ENCODE measurements around the gene CRIP1.

CRIP1 gene

DNA sequence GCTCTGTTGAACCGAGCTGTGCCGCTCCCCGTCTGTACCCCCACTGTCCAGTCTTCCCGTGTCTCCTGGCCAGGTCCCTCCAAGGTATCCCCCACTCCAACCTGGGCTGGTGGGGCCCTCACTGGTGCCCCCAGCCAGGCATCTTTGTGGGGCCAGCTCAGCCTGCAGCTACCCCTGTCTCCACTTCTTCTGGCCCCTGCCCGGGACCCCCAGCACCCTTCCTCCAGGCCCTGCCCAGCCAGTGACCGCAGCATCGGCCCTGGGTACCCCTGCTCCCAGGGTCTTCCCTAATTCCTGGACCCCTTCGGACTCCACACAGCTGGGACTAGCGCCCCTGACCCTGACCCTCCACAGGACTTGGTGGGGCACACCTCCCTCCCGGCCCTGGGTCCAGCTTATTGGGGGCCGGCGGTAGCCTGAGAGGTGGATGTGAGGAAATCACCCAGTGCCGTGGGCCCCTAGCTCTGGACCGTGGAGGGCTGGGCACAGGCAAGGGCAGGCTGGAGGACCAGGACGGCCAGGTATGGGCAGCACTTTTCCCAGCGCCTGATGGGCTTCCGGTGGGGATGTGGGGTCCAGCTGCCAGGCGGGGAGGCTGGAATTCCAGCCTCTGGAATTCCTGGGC is 4.1 kb upstream of the CRIP1 start:
- DNase-seq: no peak

DNA sequence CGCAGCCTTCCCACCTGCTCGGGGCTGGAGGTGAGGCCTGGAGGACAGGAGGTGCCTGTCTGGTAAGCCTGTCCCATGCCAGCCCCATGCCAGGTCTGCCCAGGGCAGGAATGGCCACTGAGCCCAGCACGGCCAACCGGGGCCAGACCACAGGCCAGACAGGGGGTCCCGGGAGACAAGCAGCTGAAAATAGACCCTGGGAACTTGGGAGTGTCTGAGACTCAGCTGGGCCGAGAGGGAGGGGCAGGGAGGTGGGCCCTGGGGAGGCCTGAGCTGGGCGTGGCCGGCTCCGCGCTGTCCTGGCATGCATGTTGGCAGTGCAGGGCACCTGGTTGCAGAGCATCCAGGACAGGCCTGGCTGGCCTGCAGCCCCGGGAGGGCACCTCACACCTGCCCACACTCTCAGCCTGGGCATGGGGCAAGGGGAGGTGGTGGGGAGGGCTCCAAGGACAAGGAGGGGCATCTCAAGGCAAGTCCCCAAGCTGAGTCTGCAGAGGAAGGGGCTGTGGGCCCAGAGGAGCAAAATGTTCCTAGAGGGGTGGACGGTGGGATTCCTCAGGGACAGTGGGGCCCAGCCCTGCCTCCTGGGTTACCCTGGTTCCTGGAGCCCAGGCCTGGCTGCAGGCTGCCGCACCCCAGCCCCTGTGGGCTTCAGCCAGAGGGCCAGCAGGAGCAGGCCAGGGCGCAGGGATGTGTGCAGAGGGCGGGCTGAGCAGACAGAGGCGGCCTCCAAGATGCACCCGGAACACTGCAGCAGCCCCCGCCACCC is 3.2 kb upstream of the CRIP1 start:
- DNase-seq: no peak

DNA sequence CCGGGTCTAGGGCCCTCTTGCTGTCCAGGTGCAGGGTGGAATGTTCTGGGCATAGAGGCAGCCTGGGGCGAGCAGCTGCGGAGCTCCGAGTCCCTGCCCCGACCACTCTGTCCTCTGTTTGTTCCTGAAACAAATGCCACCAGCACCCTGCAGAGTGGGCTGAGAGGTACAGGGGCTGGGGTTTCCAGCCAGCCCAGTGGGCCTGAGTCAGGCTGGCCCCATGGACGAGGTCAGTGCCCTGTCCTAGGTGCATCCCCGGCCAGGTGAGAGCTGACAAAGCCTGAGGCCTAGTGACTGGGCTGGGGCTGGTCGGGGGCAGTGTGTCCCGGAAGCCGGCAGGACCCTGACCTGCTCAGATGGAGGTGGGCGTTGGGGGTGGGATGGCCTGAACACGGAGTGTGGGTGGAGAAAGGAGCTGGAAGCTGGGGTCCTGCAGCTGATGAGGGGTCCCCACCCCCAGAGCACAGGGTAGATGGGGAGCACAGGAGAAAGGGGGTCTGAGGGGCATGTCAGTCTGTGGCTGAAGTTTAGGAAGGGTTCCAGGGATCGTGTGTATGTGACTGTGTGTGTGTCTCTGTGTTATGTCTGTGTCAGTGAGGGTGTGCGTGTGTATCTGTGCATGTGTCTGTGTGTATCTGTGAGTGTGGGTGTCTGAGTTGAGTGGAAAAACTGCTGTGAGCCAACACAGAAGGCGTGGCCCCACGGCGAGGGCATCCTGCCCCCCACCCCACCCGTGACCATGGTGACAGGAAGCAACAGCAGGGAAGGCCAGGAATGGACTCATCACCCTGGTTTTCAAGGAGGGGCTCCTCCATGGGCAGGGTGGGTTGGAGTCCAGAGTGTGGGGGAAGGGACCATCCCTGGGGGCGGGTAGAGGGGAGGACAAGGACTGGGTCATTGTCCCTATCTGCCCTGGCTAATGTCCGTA is 2.4 kb upstream of the CRIP1 start:
- DNase-seq: peak; percentile 62

DNA sequence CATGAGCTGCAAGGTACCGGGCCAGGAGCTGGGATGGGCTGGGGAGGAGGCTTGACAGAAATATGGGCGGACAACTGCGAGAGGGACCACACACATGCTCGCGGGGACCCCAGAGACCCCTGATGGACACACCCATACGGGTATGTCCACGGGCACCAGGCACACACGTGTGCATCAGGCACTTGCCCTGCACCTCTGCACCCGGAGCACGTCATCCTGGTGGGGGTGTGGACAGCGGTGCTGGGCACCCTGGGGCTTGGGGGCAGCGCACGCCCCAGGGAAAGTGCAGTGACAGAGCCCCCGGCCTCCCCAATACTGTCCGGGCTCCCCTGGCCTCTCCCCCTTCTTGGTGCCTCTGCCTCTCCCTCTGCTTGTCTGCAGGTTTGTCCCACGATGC is 1.7 kb upstream of the CRIP1 start:
- DNase-seq: no peak

GRCh38 chr14:105485739-105486162 is 935 bp upstream of the CRIP1 start:
- no peak for DNase-seq

GRCh38 chr14:105486974-105487448 is 325 bp downstream of the CRIP1 start:
- DNase-seq: peak; percentile 50

DNA sequence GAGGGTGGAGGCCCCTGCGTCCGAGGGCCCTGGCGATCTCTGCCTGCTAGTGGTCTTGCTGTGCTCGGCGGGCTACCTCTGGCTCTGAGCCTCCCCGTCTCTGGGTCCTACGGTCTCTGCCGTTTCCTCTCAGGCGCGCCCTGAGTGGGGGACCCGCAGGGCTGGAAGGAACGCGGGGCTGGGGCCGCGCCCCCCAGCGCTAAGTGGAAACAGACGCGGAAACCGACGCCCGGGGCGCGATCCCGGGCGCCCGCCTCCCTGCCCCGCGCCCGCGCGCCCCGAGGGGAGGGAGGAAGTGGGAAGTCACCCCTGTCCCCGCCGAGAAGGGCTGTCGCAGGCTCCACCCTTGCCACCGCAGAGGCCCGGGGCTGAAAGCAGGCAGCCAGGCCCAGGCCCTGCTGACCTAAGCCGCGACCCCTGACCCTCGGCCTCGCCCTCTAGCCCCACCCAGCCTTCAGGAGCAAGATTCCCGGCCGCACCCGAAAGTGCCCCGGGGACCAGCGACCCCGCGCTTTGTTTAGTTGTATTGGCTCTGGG is 831 bp downstream of the CRIP1 start:
- peak; percentile 58 for DNase-seq

- DNase-seq: no peak
Measured at GRCh38 chr14:105487986-105488777, 1.5 kb downstream of the CRIP1 start.

DNA sequence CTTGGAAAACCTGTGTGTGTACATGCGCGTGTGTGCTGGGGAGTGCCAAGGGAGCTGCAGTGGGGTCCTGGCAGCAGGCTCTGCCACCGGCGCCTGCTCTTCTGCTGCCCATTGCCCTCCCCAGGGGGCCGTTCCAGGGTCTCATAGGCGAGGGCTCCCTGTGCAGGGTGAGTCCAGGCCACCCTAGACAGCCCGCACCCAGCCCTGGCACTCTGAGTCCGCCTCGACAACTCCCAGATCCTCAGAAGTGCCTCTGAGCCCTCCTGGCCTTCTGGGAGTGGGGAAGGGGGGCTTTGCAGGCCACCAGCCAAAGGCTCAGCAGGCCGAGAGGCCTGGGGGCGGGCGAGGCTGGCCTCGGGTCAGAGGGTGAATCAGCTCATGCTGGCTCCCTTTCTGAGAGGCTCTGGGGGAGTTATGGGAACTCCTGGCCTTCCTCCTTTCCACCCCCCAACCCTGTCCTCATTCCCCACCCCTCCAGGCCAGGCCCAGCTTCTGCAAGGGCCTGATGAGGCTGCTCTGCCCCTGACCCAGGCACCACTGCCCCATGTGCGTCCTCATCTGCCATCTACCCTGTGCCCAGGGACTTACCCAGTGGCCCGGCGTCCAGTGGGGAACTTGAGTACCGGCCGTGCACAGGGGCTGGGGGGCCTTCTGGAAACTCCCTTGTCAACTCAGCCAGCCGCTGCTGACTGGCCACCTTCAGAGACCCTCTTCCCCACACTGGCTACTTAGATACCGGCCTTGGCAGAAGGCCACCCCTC is 2.3 kb downstream of the CRIP1 start:
- no peak for DNase-seq

GRCh38 chr14:105489542-105490266 is 3.0 kb downstream of the CRIP1 start:
- peak; percentile 84 for DNase-seq

DNA sequence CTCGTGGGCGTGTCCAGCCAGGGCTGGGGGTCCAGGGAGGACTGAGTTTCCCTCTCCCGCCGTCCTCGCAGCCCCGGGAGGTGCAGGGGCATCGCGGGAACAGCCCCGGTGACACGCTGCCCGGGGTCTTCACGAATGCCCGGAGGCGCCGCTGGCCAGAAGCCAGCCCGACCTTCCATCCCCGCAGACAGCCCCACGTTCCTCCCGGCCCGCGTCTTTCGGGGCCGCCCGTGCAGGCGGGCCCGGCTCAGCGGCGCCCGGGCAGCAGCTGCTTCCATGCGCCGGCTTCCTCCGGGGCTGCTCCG is 3.5 kb downstream of the CRIP1 start:
- no peak for DNase-seq

GRCh38 chr14:105490572-105491365 is 4.1 kb downstream of the CRIP1 start, which contains the start of gene TEDC1:
TSS of gene TEDC1 (plus strand) at chr14:105491246. CDS start at chr14:105491376, 130 bp downstream.
- peak; percentile 97 for DNase-seq

DNA sequence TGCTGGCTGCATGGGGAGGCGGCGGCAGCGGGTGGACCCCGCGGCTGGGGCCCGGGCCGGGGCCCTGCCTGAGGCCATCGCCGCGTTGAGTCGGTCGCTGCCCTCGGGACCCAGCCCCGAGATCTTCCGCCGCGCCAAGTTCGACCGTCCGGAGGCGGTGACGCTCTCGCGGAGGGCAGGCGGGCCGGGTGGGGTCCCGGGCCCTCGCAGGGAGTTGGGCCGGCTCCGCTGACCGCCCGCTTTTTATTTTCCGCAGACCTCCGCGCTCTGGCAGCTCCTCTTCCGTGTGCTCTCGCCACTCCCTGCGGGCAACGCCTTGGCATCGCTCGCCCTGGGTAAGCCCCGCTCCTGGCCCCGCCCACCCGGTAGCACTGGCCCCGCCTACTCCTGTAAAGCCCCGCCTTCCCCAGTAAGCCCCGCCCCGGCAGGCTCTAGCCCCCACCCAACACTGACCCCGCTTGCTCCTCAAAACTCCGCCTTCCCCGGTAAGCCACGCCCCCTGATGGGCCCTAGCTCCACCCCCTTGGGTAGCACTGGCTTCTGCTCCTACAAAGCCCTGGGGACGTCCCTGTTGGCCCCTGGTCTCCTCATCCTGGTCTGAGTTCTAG is 4.8 kb downstream of the CRIP1 start:
- DNase-seq: peak; percentile 79

DNA sequence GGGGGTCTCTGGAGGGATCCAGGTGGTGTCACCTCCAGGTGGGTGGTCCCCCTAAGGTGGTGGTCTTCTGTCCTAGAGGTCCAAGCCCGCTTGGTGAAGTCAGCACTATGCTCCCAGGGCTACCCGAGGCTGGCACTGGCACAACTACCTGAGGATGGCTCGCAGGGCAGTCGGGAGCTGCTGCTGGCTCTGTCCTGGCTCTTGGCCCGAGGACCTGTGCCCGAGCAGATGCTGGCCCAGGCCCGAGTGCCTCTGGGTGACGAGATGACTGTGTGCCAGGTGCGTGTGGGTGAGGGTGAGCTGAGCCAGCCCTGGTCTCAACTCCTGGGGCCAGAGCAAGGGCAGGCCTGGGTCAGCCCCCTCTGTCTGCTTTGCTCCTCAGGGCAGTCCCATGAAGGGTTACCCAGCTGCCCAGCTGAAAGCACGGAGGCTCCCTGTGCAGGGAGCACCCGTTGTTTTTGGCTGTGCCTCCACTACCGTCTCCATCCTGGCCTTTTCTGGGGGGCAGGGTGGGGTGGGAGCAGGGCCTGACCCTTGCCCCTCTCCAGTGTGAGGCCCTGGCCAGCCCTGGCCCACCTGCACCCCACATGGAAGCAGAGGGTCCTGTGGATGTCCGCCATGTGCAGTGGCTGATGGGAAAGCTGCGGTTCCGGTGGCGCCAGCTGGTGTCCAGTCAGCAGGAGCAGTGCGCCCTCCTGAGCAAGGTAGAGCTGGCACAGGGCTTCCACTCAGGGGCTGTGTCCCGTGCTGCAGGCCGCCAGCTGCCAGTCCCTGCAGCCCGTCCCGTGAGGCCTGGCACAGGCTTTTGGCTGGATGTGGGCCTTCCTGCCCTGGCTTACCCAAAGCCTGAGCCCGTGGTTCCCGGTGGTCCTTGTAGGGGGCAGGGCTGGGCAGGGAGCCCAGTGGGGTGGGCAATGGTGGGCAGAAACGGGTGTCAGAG is 5.6 kb downstream of the CRIP1 start:
- DNase-seq: peak; percentile 27

DNA sequence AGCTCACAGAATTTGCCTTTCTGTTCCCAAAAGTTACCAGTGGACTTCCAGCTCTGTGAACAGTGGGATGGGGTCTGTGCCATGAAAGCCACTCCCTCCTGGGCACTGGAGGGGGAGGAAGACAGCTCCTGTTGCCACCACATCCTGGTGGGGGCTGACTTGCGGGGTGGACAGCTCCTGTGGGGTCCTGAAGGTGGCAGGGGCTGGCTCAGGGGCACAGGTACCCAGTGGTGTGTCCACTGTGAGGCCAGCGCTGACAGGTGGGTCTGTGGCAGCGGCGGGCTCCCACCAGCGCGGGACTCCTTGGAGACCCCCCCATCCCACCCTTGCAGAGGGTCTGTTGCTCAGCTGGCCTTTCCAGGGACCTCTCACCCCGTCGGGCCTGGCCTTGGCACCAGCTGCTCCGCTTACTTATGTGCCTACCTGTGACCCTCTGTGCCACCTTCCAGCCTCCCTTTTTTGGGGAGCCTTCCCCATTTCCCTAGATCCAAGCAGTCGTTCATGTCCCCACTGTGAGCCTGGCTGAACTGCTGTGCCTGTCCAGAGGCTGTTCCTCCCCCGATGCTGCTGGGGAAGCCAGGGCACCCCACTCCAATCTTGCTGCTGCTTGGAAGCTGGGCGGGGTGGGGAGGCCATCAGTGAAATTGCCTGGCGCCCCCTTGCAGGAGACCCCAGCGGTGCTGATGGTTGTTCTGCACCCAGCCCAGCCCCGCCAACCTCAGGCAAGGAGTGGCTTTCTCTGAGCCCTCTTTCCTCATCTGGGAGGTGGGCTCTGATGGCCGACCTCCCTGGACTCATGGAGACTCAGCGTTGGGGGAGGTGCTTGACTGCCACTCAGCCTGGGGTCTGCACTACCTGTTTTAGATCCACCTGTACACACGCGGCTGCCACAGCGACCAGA is 6.5 kb downstream of the CRIP1 start:
- DNase-seq: peak; percentile 16

DNA sequence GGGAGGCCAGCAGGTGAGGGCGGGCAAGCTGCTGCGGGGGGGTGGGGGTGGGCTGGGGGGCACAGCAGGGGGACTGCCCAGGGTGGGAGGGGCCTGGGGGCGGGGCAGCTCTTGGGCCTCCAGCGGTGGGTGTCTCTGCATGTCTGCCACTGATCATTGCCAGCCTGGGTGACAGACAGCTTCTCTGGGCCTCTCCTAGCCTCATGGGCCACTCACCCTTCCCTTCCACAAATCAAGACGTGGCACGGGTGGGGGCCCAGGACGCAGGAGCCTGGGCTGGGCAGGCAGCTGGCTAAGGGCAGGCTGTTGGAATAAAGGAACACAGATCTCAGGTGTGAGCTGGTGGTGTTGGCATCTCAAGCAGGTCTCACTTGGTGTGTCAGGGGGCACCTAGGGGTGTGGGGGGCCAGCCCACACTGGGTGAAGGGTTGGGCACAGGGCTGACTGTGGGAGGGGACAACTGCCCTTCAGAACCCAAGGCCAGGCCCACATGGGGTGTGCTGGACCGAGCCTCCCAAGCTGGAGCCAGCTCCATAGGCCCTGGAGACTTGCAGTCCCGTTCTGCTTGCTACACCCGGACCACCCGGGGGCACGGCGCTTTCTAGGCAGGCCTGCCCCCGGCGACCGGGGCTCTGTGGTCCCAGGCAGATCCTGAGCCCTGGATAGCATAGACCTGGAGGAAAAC is 7.4 kb downstream of the CRIP1 start:
- DNase-seq: peak; percentile 14

GRCh38 chr14:105494606-105494929 is 7.9 kb downstream of the CRIP1 start:
- no peak for DNase-seq

Data from activated CD8-positive, alpha-beta memory T cell treated with anti-CD3 and anti-CD28 coated beads, Interleukin-2, amount 50 U/mL, for 4 hours (primary cell).